SK-N-MC (cell line): ENCODE data around the gene WBP4.

Experiments used
- EZH2 ChIP-seq: fragments of 200-600 bp; sonication (generic); IDR thresholded peaks from one replicate; pipeline ENCODE4 v1.6.1; 2017; ENCODE audit warnings: antibody characterized with exemption
- FOXP2 ChIP-seq: optimal IDR thresholded peaks from 2 replicates; pipeline ENCODE3; 2011; ENCODE audit warnings: mild to moderate bottlenecking, moderate library complexity; ENCODE audit not compliant: insufficient read depth; ENCODE audit errors: extremely low read length, control extremely low read depth
- POLR2AphosphoS5 ChIP-seq: IDR thresholded peaks from 2 replicates; pipeline ENCODE4 v1.6.1; 2012; ENCODE audit warnings: mild to moderate bottlenecking, low read depth, low read length, borderline replicate concordance

DNA sequence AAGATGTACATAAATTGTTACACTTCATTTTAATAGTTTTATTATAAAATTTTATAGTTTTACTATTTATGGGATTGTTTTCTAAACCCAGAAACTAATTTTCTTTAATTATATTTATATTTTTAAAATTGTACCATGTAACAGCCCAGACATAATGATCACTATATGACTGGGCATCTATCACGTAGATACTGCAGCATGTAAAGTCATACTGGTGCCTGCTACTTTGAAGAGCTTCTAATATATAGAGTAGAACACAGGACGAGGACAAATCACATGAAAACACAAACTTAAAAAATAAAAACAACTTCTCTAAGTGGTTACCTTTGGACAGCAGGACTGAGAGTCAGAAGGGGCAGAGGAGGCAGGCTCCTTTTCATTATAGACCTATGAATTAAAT lies 47.5 kb upstream of the WBP4 start:
- TF ChIP-seq POLR2AphosphoS5 (no peak), FOXP2 (no peak), EZH2 (no peak)
